Left kidney (tissue), 2 donors: ENCODE results near the gene SLC13A2. TPM values are rescaled to one million over a fixed set of nuclear protein-coding genes. Genes with fewer than 3 reads are reported as not detected.

Source experiments
- DNase-seq: peaks from one replicate; pipeline ENCODE4 v3.0.0-alpha.2; 2013
- polyA plus RNA-seq: library from polyadenylated mRNA; unstranded; fragments of 120-200 nt; gene quantifications from one replicate; pipeline ENCODE4 v1.2.1, GENCODE V29; 2013; ENCODE audit not compliant: insufficient read length

The SLC13A2 gene
- polyA plus RNA-seq, 1 donor: 15.2 TPM

- no peak for DNase-seq
Measured at GRCh38 chr17:28492352-28493310, 19.2 kb downstream of the SLC13A2 start.

GRCh38 chr17:28493460-28493859 lies 20.0 kb downstream of the SLC13A2 start:
- no peak for DNase-seq

- DNase-seq: peak; percentile 64
Measured at GRCh38 chr17:28494445-28495188, 21.2 kb downstream of the SLC13A2 start.

GRCh38 chr17:28495635-28496034 lies 22.2 kb downstream of the SLC13A2 start:
- DNase-seq: no peak

GRCh38 chr17:28497931-28498330 lies 24.5 kb downstream of the SLC13A2 start:
- no peak for DNase-seq

- no peak for DNase-seq
Measured at GRCh38 chr17:28498652-28499363, 25.4 kb downstream of the SLC13A2 start.

- DNase-seq: no peak
Measured at GRCh38 chr17:28499364-28499664, 25.9 kb downstream of the SLC13A2 start.

GRCh38 chr17:28499684-28500357 lies 26.4 kb downstream of the SLC13A2 start:
- DNase-seq: no peak

- no peak for DNase-seq
Measured at GRCh38 chr17:28500712-28501379, 27.4 kb downstream of the SLC13A2 start.

- DNase-seq: no peak
Measured at GRCh38 chr17:28501421-28502284, 28.2 kb downstream of the SLC13A2 start.

GRCh38 chr17:28503420-28503819 lies 30.0 kb downstream of the SLC13A2 start:
- DNase-seq: no peak

GRCh38 chr17:28505986-28506665 lies 32.7 kb downstream of the SLC13A2 start, which contains the start of gene FOXN1:
Gene FOXN1 (plus strand): TSS chr17:28506348. CDS start chr17:28523970, 17,622 bp downstream.
- DNase-seq: no peak

- DNase-seq: no peak
Measured at GRCh38 chr17:28506763-28507487, 33.5 kb downstream of the SLC13A2 start.

- DNase-seq: no peak
Measured at GRCh38 chr17:28507567-28508203, 34.2 kb downstream of the SLC13A2 start.

- no peak for DNase-seq
Measured at GRCh38 chr17:28508211-28508724, 34.8 kb downstream of the SLC13A2 start.

- DNase-seq: no peak
Measured at GRCh38 chr17:28509789-28510188, 36.3 kb downstream of the SLC13A2 start.

GRCh38 chr17:28511858-28512461 lies 38.5 kb downstream of the SLC13A2 start:
- no peak for DNase-seq

GRCh38 chr17:28513476-28513875 lies 40.0 kb downstream of the SLC13A2 start:
- no peak for DNase-seq
